ENCODE results near the gene ADARB2. TPM values are rescaled to one million over a fixed set of nuclear protein-coding genes. Genes with fewer than 3 reads are reported as not detected.

The ADARB2 gene
- total RNA-seq, 4 donors from 2014 or later: 2.3 to 3.7 (median 2.6) TPM

- H3K27ac ChIP-seq (replicated peaks in 1 of 4): no peak overlapping the region
- H3K4me3 ChIP-seq: no peak overlapping the region
- H3K27me3 ChIP-seq: peaks cover 0 to 29% (median 0%) of the 10 kb centered on the region in 4 donors
- no peak for TF ChIP-seq EP300 (IDR thresholded peaks at IDR 0.05)
- TF ChIP-seq POLR2AphosphoS5 (IDR thresholded peaks at IDR 0.05): no peak
- TF ChIP-seq CTCF (IDR thresholded peaks at IDR 0.05): no peak
- intact Hi-C loops (cut with DNase I): no loop called here
- DNase-seq (ENCODE audit: extremely low spot score): no peak
- WGBS: 72% methylated on average over 4 of the region's 4 CpGs
- H3K36me3 ChIP-seq: no peaks in the 10 kb centered on the region
- no peaks in the 10 kb centered on the region for H3K9me3 ChIP-seq
- H3K4me1 ChIP-seq: peaks cover 0 to 5% (median 0%) of the 10 kb centered on the region in 4 donors
Observed at GRCh38 chr10:1522237-1522636, 215.1 kb downstream of the ADARB2 start.

GRCh38 chr10:1521741-1522140 is 215.6 kb downstream of the ADARB2 start:
- 78% methylated on average over 6 of the region's 6 CpGs for WGBS
- intact Hi-C loops (cut with DNase I): no loop called here
- H3K9me3 ChIP-seq: no peaks in the 10 kb centered on the region
- H3K27me3 ChIP-seq: peaks cover 0 to 26% (median 0%) of the 10 kb centered on the region in 4 donors
- TF ChIP-seq CTCF (IDR thresholded peaks at IDR 0.05) (no peak), POLR2AphosphoS5 (IDR thresholded peaks at IDR 0.05) (no peak), EP300 (IDR thresholded peaks at IDR 0.05) (no peak), POLR2A (IDR thresholded peaks at IDR 0.05; ENCODE audit: low read depth) (no peak)
- H3K27ac ChIP-seq (replicated peaks in 1 of 4): no peak overlapping the region
- DNase-seq (ENCODE audit: extremely low spot score): no peak
- peaks cover 0 to 5% (median 0%) of the 10 kb centered on the region in 4 donors for H3K4me1 ChIP-seq
- no peaks in the 10 kb centered on the region for H3K36me3 ChIP-seq
- H3K4me3 ChIP-seq: no peak overlapping the region

- Histone ChIP-seq H3K4me3 (no peak overlapping the region), H3K27ac (replicated peaks in 1 of 4) (no peak overlapping the region), H3K36me3 (no peaks in the 10 kb centered on the region), H3K9me3 (no peaks in the 10 kb centered on the region), H3K4me1 (no peaks in the 10 kb centered on the region), H3K27me3 (peaks cover 0 to 21% (median 0%) of the 10 kb centered on the region in 4 donors)
- WGBS: 80% methylated on average over 14 of the region's 14 CpGs
- TF ChIP-seq POLR2AphosphoS5 (IDR thresholded peaks at IDR 0.05) (no peak), EP300 (IDR thresholded peaks at IDR 0.05) (no peak), POLR2A (IDR thresholded peaks at IDR 0.05; ENCODE audit: low read depth) (no peak), CTCF (IDR thresholded peaks at IDR 0.05) (no peak)
- no peak for DNase-seq (ENCODE audit: extremely low spot score)
- intact Hi-C loops (cut with DNase I): no loop called here
Observed at GRCh38 chr10:1520909-1521565, 216.3 kb downstream of the ADARB2 start.

- Histone ChIP-seq H3K4me1 (no peaks in the 10 kb centered on the region), H3K9me3 (no peaks in the 10 kb centered on the region), H3K36me3 (no peaks in the 10 kb centered on the region), H3K27ac (replicated peaks in 1 of 4) (no peak overlapping the region), H3K4me3 (no peak overlapping the region), H3K27me3 (peaks cover 0 to 24% (median 0%) of the 10 kb centered on the region in 4 donors)
- TF ChIP-seq POLR2A (IDR thresholded peaks at IDR 0.05; ENCODE audit: low read depth) (no peak), POLR2AphosphoS5 (IDR thresholded peaks at IDR 0.05) (no peak), EP300 (IDR thresholded peaks at IDR 0.05) (no peak), CTCF (IDR thresholded peaks at IDR 0.05) (no peak)
- DNase-seq (ENCODE audit: extremely low spot score): no peak
- intact Hi-C loops (cut with DNase I): no loop called here
- 94% methylated on average over 6 of the region's 6 CpGs for WGBS
Observed at GRCh38 chr10:1519391-1519790, 217.9 kb downstream of the ADARB2 start.

GRCh38 chr10:1517684-1518083 is 219.6 kb downstream of the ADARB2 start:
- H3K27me3 ChIP-seq: peaks cover 0 to 31% (median 0%) of the 10 kb centered on the region in 4 donors
- intact Hi-C loops (cut with DNase I): no loop called here
- no peak overlapping the region for H3K4me3 ChIP-seq
- no peak for TF ChIP-seq EP300 (IDR thresholded peaks at IDR 0.05)
- no peak for TF ChIP-seq POLR2AphosphoS5 (IDR thresholded peaks at IDR 0.05)
- no peak for TF ChIP-seq CTCF (IDR thresholded peaks at IDR 0.05)
- no peak for TF ChIP-seq POLR2A (IDR thresholded peaks at IDR 0.05; ENCODE audit: low read depth)
- H3K9me3 ChIP-seq: no peaks in the 10 kb centered on the region
- no peak for DNase-seq (ENCODE audit: extremely low spot score)
- H3K36me3 ChIP-seq: no peaks in the 10 kb centered on the region
- WGBS: 89% methylated on average over 7 of the region's 7 CpGs
- no peak overlapping the region for H3K27ac ChIP-seq (replicated peaks in 1 of 4)
- H3K4me1 ChIP-seq: no peaks in the 10 kb centered on the region

Measured in esophagus muscularis mucosa (tissue), 4 donors.